SK-N-SH treated with all-trans-retinoic acid at 6 μM for 48 hours (cell line): ENCODE data around the gene KRTAP10-2.

Experiments used
- ARNTL ChIP-seq: fragments of 450-650 bp; formaldehyde crosslinking; IDR thresholded peaks from 2 replicates; pipeline ENCODE4 v1.5.0; 2020; ENCODE audit warnings: low read depth, mild to moderate bottlenecking, moderate library complexity, borderline replicate concordance
- OSR1 ChIP-seq: fragments of 250-450 bp; sonication (Bioruptor Pico); IDR thresholded peaks from 2 replicates; pipeline ENCODE4 v1.8.0; 2022; ENCODE audit warnings: moderate library complexity, mild to moderate bottlenecking, inconsistent platforms
- PATZ1 ChIP-seq: fragments of 250-450 bp; sonication (Bioruptor Pico); IDR thresholded peaks from 2 replicates; pipeline ENCODE4 v1.8.0; 2020; ENCODE audit warnings: mild to moderate bottlenecking, moderate library complexity, borderline replicate concordance
- ZC3H10 ChIP-seq: fragments of 250-450 bp; sonication (Bioruptor Pico); IDR thresholded peaks from 2 replicates; pipeline ENCODE4 v1.5.1; 2021; ENCODE audit warnings: mild to moderate bottlenecking, moderate library complexity

DNA sequence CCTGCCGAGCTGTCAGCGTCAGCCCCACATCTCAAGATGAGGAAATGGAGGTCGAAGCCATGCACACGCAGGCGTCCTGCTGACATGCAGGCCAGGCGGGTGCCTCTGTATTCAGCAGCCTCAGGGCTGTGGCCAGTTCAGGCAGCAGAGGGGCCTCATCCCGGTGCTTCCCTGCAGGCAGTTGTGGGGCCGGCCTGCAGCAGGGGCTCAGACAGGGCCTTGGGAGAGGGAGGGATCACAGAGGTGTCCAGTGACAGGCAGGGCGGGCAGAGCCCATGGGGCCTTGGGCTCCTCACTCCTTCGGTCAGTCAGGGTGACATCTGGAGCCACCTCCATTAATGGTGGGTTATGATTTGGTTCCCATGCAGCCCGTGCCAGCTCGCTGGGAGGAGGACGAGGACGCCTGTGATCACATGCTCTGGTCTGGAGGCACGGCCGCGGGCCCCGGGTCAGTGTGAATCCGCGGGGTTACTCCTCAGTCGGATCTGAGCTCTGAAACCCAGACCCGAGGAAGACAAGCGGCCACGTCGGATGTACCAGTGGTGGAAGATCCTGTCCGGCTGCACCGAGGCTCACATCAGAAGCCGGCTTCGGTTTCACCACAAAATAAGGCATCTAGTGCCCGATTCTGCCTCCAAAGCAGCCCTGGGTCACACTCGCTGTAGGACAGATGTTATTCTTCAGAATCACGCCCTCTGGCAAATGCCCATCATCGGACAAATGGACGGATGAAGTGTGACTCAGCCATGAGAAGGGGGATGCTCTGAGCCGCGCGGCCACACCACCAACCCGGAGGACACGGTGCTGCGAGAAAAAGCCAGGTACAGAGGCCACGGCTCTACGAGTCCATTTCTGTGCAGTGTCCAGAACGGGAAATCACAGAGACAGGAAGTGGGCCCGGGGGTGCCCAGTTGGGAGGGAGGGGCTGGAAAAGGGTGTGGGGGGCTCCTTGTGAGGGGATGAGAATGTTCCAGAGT, 44.7 kb downstream of the KRTAP10-2 start:
- no peak for TF ChIP-seq OSR1 (CRISPR knock-in tag)
- TF ChIP-seq ZC3H10 = no peak
- TF ChIP-seq ARNTL (CRISPR knock-in tag) = no peak
- no peak for TF ChIP-seq PATZ1
